ENCODE results near the gene ADAMTS2.

Gene ADAMTS2

DNA sequence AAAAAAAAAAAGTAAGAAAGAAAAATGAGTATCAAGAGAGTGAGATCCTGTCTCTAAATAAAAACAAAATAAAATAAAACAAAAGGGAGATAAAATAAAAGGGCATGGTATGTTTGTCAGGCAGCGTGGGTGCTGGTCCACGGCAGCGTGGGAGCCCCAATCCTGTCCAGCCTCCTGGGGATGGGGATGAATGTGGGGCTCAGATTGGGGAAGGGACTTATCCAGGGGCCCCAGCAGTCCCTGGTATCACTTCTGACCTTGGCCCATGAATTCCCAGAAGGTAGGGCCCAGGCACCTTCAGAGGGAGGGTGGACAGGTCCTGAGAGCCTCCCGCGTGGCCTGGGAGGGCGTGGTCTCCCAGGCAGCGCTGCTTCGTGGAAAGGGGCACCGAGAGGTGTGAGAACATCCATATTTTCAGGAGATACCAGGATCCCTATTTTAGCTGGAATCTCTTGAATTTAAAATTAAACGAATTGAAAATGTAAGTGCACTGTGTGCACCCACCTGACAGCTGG, 213.9 kb downstream of the ADAMTS2 start:
- no peak for DNase-seq (ENCODE audit: low read depth in 3 of 3, low spot score in 1 of 3)

DNA sequence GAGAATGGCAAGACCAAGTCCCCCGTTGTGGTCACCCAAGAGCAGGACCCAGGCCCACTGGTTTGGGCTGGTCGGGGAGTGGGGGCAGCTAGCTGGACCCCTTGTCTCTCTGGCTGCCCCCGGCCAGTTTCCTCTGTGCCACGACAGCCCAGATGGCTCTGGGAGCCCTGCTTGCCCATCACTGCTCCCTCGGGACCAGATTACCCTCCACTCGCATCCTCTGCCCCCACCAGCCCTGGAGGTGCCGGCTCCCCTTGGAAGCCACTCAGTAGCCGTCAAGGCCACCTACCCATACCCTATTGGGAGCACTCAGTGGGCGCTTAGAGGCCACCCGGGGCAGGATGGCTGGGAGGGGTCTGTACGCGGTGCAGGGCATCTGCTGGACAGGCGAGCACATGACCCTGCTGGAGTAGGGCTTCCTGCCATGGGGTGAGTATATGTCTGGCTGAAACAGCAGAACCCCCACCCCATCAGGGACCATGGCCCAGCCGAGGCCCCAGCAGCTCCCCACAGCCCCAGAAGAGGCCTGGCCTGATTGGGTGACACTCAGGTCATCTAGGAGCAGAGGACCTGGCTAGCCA, 215.1 kb downstream of the ADAMTS2 start:
- no peak for DNase-seq (ENCODE audit: low read depth in 3 of 3, low spot score in 1 of 3)

- DNase-seq (ENCODE audit: low read depth in 3 of 3, low spot score in 1 of 3), result no peak
Observed at GRCh38 chr5:179129607-179130071, 215.6 kb downstream of the ADAMTS2 start.

- DNase-seq (ENCODE audit: low read depth in 3 of 3, low spot score in 1 of 3), result no peak
Observed at GRCh38 chr5:179128976-179129375, 216.3 kb downstream of the ADAMTS2 start.

GRCh38 chr5:179128041-179128365, 217.3 kb downstream of the ADAMTS2 start:
- no peak for DNase-seq (ENCODE audit: low read depth in 3 of 3, low spot score in 1 of 3)

GRCh38 chr5:179127136-179128040, 217.9 kb downstream of the ADAMTS2 start:
- no peak for DNase-seq (ENCODE audit: low read depth in 3 of 3, low spot score in 1 of 3)

GRCh38 chr5:179126506-179126991, 218.7 kb downstream of the ADAMTS2 start:
- DNase-seq (ENCODE audit: low read depth in 3 of 3, low spot score in 1 of 3), result no peak

DNA sequence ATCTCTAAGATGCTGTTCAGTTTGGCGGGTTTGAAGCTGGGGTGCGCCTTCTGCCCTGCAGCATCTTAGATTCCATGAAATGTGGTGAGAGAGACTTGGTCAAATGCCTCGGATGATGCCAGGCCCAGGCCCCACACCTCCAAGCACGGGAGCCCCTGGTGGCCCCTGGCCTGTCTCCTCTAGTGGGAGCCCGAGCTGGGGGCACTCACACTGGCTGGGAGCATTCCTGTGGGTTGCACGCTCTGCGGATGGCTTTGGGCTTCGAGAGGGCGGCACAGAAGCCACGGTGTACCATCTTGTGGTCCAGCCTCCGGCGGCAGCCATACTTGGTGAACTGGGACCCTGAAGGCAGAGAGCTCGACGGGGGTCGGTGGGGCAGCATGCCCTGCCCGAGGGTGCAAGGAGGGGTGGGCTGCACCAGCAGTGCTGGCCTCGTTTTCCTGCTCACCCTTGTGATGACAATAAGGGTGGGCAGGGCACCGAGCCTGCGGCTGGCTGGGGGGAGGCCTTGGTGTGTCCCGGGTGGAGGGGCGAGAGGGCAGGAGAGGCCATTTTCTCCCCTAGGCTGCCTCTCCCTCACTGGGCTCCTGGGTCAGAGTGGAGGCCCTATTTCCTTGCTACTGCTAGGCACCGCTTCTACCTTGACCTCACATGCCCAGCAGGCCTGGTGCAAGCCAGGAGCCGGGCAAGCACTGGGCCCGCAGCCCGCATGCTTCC, 219.3 kb downstream of the ADAMTS2 start:
- no peak for DNase-seq (ENCODE audit: low read depth in 3 of 3, low spot score in 1 of 3)

- DNase-seq (ENCODE audit: low read depth in 3 of 3, low spot score in 1 of 3), result no peak
Observed at GRCh38 chr5:179124853-179125788, 220.1 kb downstream of the ADAMTS2 start.

DNA sequence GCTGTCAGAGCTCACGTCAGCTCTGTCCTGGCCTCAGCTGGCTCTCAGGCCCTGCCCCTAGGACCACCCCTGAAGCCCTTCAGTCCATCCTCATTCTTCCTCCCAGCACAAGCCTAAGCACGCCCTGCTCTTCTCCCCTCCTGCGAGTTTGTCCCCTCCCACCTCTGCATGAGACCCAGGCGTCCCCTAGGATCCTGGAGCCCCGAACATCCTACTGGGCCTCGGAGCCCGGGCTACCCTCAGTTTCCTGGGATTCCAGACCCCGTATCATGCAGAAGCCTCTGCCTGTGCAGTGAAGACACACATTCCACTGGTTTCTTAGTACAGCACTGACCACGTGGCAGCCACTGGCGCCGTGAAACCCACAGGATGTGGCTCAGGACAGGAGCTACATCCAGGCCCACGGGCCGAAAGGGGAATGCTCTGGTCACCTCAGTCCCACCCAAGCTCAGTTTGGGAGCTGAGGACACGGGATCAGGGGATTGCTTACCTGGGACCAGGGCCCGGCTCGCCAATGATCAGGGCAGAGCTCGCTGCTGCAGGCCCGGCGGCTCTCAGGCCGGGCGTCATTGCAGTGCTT, 220.9 kb downstream of the ADAMTS2 start:
- no peak for DNase-seq (ENCODE audit: low read depth in 3 of 3, low spot score in 1 of 3)

DNA sequence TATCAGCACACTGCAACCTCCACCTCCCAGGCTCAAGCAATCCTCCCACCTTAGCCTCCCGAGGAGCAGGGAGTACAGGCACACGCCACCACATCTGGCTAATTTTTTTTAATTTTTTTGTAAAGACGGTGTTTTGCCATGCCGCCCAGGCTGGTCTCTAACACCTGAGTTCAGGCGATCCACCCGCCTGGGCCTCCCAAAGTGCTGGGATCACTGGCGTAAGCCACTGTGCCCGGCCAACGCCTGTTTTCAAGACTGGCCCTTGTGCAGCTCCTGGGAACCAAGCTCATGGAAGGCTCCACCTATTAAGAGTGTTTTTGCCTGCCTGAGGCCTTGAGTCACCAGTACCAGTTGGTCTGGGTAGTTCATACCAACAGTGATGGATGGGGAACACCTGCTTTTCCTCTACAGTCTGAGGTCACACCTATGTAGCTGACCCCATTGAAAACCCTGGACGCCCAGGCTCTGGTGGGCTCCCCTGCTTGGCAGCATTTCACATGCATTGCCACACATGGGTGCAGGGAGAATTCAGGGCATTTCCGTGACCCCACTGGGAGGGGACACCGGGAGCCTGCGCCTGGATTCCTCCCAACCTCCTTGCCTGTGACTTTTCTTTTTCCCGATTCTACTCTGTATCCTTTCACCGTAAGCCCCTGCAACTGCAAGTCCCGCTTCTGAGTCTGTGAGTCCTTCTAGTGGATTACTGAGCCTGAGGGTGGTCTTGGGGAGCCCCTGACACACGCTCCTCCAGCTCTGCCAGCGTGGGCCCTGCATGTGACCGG, 221.6 kb downstream of the ADAMTS2 start:
- DNase-seq (ENCODE audit: low read depth in 3 of 3, low spot score in 1 of 3), result no peak

DNA sequence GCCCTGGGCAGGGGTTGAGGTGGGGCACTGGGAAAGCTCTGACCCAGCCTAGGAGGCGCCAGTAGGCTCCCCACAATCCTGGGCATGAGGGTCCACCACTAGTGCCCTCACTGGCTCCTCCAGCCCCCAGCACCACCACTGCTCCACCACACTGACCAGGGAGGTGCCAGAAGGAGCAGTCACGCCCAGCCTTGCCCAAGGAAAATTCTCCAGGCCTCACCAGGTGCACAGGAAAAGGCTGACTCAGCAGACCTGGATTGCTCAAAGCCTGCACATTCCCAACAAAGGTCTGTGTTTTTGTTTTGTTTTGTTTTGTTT, 222.2 kb downstream of the ADAMTS2 start:
- no peak for DNase-seq (ENCODE audit: low read depth in 3 of 3, low spot score in 1 of 3)

DNA sequence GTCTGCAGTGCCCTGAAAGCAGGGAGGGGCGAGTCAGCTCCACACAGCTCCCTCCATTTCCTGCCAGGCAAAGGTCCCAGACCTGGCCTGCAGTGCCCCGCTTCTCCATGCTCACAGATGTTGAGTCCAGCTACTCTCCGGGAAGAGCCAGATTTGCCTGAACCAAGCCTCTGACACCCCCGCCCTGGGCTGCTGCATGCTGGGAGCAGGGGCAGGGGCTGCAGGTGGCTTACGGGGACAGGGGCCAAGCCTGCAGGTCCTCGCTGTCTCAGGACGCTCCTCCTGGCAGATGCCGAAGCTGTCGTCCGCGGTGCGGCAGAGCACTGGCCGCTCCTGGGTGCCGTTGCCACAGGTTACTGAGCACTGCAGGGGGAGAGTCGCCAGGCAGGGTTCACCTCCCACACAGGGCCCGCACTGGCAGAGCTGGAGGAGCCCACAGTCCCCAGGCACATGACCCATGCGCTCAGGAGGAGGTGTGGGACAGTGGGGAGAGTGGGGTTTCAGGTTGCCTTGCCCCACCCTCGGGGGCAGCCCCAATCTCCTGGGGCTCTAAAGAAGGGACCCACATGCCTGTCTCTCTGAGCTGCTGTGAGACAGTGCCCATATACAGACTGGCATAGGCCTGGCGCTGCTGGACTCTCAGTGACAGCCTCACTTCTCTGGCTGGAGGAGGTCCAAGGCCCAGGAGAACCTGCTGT, 222.7 kb downstream of the ADAMTS2 start:
- DNase-seq (ENCODE audit: low read depth in 3 of 3, low spot score in 1 of 3), result no peak

- no peak for DNase-seq (ENCODE audit: low read depth in 3 of 3, low spot score in 1 of 3)
Observed at GRCh38 chr5:179121667-179122111, 223.6 kb downstream of the ADAMTS2 start.

GRCh38 chr5:179120951-179121666, 224.2 kb downstream of the ADAMTS2 start:
- DNase-seq (ENCODE audit: low read depth in 3 of 3, low spot score in 1 of 3), result no peak

DNA sequence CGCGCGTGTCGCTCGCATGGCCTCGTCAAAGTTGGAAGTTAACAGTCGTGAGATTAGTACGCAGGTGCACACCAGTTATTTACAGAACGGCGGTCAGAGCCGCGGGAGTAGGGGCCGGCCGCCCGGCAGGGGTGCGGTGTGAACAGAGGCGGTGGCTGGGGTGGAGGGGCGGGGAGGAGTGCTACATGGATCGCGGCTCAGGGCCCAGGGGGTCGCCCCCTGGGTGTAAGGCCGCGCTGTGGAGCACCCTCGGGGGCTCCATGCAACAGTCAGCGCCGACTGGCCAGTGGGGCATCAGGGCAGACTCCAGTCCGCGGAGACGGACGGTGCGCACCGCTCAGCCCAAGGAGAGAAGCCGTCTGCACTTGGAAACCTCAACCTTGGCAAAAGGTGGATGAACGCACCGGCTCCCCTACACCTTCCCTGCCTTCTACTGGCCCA, 224.8 kb downstream of the ADAMTS2 start:
- no peak for DNase-seq (ENCODE audit: low read depth in 3 of 3, low spot score in 1 of 3)

GRCh38 chr5:179119415-179120170, 225.7 kb downstream of the ADAMTS2 start:
- DNase-seq (ENCODE audit: low read depth in 3 of 3, low spot score in 1 of 3), result no peak

All from stimulated activated CD4-positive, alpha-beta T cell treated with anti-CD3 and anti-CD28 coated beads, TNF-alpha, amount 100 ng/mL, for 1 hour (primary cell).